Stimulated activated CD8-positive, alpha-beta memory T cell treated with anti-CD3 and anti-CD28 coated beads, Interleukin-4, amount 100 ng/mL, for 4 hours (primary cell): ENCODE results near the gene RBFA.
"Not testable (repeated sequence)": the region's sequence is repeated elsewhere in the genome, so short reads cannot be mapped to it uniquely, and the experiment has no call there.

Experiments
- DNase-seq, 2 donors: peaks; one replicate each; pipeline ENCODE4 v3.0.0-alpha.2; 2020; ENCODE audit warnings: low read depth in 2 of 2, low spot score in 1 of 2

RBFA gene

DNA sequence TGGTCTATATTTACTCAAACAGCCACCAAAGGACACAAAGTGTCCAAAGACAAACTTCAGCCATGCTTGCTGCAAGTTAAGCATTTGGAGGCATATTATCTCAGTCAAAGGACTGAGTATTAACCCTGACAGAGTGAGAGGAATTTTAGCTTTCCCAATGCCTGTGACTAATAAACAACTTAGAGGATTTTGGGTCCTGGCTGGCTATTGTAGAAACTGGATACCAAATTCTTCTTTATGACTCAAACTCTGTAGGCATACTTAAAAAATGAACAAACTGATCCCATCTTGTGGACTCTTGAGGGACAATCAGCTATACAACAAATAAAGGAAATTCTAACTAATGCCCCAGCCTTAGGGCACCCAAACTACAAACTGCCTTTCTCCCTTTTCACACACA, 6.5 kb upstream of the RBFA start:
- not testable (repeated sequence) for DNase-seq

GRCh38 chr18:80029690-80030089, 4.5 kb upstream of the RBFA start:
- no peak for DNase-seq

GRCh38 chr18:80033181-80034067, 810 bp upstream of the RBFA start:
- DNase-seq = peak; percentile 62 to 78

GRCh38 chr18:80034852-80035406, 695 bp downstream of the RBFA start:
- DNase-seq = no peak

GRCh38 chr18:80035997-80036396, 1.8 kb downstream of the RBFA start:
- no peak for DNase-seq

DNA sequence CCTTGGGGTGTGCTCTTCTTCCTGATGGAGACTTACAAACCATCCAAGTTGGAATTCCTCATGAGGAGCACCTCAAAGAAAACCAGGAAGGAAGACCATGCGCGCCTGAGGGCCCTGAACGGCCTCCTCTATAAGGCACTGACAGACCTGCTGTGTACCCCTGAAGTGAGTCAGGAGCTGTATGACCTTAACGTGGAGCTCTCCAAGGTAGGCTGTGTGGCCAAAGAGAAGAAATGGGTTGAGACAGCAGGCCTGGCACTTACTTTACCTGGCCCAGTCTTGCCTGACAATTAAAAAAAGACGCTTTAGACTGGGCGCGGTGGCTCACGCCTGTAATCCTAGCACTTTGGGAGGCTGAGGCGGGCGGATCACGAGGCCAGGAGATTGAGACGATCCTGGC, 3.1 kb downstream of the RBFA start:
- no peak for DNase-seq

DNA sequence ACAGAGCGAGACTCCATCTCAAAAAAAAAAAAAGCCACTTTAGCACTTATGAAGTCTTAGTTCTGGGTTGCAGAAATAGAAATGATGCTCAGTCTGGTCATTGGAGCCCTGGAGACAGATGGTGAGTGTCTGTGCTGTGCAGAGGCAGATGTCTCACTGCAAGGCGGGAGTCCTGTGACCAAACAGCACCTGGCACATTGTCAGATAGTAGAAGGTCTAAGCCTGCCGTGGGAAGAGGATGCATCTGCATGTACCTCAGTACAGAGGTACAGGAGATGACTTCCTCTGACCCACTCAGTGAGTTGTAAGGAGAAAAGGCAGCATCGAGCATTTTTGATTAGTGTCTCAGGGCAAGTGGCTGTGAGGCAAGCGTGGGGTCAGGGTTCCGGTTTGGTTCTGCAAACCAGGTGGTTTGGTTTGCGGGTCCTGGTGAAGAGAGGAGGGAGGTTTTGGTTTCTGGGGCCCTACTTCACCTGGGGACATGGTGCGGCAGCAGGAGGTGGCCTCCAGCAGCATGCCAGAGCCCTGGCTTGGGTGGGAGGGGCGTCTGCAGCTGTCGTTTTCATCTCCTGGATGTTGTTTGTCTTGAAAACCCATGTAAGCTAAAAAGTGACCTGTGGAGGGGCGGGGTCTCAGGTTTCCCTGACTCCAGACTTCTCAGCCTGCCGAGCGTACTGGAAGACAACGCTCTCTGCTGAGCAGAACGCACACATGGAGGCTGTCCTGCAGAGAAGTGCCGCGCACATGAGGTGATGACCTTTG, 3.8 kb downstream of the RBFA start:
- DNase-seq = no peak

- no peak for DNase-seq
These were observed 6.3 kb downstream of the RBFA start for GRCh38 chr18:80040515-80040914.

- DNase-seq = no peak
These were observed 7.2 kb downstream of the RBFA start for GRCh38 chr18:80041424-80041823.

GRCh38 chr18:80042785-80043184, 8.6 kb downstream of the RBFA start:
- DNase-seq = no peak

- DNase-seq = no peak
These were observed 9.8 kb downstream of the RBFA start for GRCh38 chr18:80044072-80044471.

- DNase-seq = no peak
These were observed 11.8 kb downstream of the RBFA start for GRCh38 chr18:80046011-80046410.

- no peak for DNase-seq
These were observed 12.2 kb downstream of the RBFA start for GRCh38 chr18:80046431-80046830.

- no peak for DNase-seq
These were observed 12.8 kb downstream of the RBFA start for GRCh38 chr18:80046961-80047541.

- no peak for DNase-seq
These were observed 16.6 kb downstream of the RBFA start for GRCh38 chr18:80050797-80051196.

DNA sequence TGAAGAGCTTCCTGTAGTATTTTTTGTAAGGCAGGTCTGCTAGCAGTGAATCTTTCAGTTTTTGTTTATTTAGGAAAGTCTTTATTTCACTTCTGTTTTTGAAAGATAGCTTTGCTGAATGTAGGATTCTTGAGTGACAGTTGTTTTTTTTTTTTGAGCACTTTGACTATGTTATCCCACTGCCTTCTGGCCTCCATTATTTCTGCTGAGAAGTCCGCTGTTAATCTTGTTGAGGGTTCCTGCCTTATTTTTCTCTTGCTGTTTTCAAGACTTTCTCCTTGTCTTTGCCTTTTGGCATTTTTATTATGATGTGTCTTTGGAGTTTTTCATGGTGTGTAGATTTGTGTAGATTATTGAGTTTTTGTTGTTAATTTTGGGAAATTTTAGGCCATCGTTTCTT, 21.9 kb downstream of the RBFA start:
- no peak for DNase-seq

DNA sequence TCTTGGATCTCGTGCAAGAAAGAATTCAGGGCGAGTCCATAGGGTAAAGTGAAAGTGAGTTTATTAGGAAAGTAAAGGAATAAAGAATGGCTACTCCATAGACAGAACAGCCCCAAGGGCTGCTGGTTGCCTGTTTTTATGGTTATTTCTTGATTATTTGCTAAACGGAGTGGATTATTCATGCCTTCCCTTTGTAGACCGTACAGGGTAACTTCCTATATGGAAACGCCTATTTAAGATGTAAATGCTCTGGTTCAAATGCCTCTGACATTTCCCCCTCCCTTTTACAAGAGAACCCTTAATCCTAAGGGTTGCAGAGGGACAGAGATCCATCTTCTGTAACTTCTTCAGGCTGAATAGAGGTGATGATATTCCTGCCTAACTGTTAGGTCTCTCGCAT, 25.7 kb downstream of the RBFA start:
- no peak for DNase-seq

DNA sequence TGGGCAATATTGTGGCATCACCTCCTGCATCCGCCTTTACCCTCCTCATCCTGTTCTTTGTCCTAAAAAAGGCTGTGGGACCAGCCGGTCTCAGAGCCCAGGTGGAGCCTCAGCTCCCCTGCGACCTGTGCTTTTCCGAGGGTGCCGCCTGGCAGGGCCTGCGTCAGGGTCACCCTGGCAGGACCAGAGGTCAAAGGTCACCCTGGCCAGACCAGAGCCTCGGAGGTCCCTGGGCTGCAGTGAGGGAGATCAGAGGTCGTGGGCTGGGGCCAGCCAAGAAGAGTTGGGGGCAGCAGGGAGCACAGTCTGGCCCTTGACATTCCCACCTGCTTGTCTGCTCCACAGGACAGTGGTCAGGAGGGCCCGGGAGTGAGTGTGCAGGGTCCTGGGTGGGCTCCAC, 31.5 kb downstream of the RBFA start:
- DNase-seq = no peak

DNA sequence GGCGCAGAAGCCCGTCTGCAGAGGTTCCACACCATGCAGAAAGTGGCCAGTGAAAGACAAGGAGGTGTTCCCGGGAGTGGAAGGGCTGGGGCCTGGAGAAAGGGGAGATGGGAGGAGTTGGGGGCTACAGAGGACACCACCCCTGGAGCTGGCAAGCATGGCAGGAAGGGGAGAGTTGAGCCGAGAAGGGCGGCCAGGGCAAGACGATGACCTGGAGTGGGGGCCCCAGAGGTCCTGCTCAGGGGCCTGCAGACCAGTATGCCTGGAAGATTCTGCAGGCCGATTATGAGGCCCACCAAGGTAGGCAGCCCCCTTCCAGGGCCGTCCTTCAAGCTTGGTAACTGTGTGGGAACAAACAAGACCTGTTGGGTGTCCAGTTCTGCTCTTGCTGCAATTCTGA, 33.1 kb downstream of the RBFA start:
- DNase-seq = no peak

DNA sequence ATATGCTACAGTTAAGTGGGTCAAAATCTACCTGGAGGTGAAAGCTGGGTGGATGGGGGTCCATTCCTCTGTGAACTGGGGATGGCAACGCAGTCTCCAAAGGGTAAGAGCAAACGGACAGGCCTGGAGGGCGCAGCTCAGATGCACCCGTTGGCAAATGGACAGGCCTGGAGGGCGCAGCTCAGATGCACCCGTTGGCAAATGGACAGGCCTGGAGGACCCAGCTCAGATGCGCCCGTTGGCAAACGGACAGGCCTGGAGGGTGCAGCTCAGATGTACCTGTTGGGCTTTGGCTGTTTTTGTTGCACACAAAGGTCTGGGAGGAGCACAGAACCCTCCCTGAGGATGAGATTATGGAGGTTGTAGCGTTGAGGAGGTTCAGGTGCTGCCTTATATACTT, 33.7 kb downstream of the RBFA start:
- DNase-seq = no peak

DNA sequence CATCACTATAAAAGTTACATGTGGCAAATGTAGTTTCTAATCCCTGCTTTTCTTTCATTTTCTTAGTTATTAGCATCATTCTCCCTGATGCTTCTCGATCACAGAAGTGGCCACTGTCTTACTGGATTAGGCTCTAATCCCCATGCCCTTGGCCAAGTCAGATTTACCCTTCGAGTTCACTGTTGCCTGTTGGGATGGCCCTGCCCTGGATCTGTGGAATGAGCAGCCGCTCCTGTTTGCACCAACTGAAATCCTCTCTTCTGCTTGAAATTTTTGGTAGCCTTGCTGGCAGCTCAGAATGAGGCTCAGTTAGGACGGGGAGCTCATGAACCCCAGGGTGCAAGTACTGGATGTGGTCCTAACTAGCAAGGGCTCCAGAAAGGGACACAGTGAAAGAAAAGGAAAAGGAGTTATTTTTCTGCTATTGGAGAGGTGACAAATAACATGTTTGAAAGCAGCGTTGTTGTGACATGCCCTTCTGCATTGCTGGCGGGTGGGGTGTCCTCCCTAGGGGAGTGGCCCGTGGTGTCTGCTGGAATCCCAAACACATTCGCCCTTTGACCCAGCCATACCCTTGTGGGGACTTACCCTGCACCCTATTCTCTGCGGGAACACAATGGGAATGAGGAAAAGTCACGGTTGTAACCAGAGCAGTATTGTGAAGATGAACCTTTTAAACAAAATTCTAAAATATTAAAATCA, 34.5 kb downstream of the RBFA start:
- no peak for DNase-seq
